H1 (cell line): ENCODE data around the gene C1GALT1. TPM values are rescaled to one million over a fixed set of nuclear protein-coding genes. Genes with fewer than 3 reads are reported as not detected.

ENCODE experiments used
- CTCF ChIA-PET: fragments of 300-600 bp; sonication (Branson Sonifier 250); formaldehyde crosslinking; loops from one replicate; lab custom pipeline; 2021; ENCODE audit not compliant: partially characterized antibody; lab: Charles Lee
- POLR2A ChIA-PET: fragments of 300-600 bp; sonication (Branson Sonifier 250); formaldehyde crosslinking; loops from one replicate; lab custom pipeline; 2021; ENCODE audit warnings: inconsistent platforms; ENCODE audit not compliant: partially characterized antibody; lab: Charles Lee
- DNase-seq, 2 experiments: peaks; one replicate each; pipeline versions ENCODE4 v3.0.0 to v3.0.0-alpha.2; 2010 to 2022; ENCODE audit warnings: low spot score in 2 of 2, low read depth in 1 of 2, mixed read lengths in 1 of 2
- FAIRE-seq: peaks from 2 replicates; lab custom pipeline; 2011; peaks lifted over from hg19 to GRCh38; lab: Jason Lieb, UNC
- H2AFZ ChIP-seq: 2 replicates; pipeline ENCODE4 v1.8.1; 2012; ENCODE audit warnings: low read length, inconsistent platforms
- H2AK5ac ChIP-seq: 2 replicates; pipeline ENCODE4 v1.6.1; 2013; ENCODE audit warnings: low read depth, low read length
- H2BK120ac ChIP-seq: replicated peaks from 2 replicates; pipeline ENCODE3; 2013; ENCODE audit warnings: low read depth, low read length, inconsistent platforms
- H2BK12ac ChIP-seq: 2 replicates; pipeline ENCODE4 v1.6.1; 2013; ENCODE audit warnings: low read depth, low read length
- H2BK15ac ChIP-seq: 2 replicates; pipeline ENCODE4 v1.6.1; 2013; ENCODE audit warnings: low read length
- H2BK20ac ChIP-seq: 2 replicates; pipeline ENCODE4 v1.6.1; 2013; ENCODE audit warnings: low read length
- H2BK5ac ChIP-seq: 2 replicates; pipeline ENCODE4 v1.6.1; 2013; ENCODE audit warnings: low read depth, low read length
- H3K14ac ChIP-seq: 2 replicates; pipeline ENCODE4 v1.6.1; 2013; ENCODE audit warnings: inconsistent platforms; ENCODE audit not compliant: insufficient read length
- H3K18ac ChIP-seq: 2 replicates; pipeline ENCODE4 v1.6.1; 2013; ENCODE audit warnings: low read length; ENCODE audit errors: extremely low read depth
- H3K23ac ChIP-seq: 2 replicates; pipeline ENCODE4 v1.6.1; 2013; ENCODE audit warnings: inconsistent platforms; ENCODE audit not compliant: insufficient read length
- H3K23me2 ChIP-seq: 2 replicates; pipeline ENCODE4 v1.6.1; 2013; ENCODE audit warnings: low read depth, low read length
- H3K27ac ChIP-seq: 2 replicates; pipeline ENCODE4 v1.6.1; 2011; ENCODE audit warnings: low read depth, low read length, inconsistent platforms
- H3K27me3 ChIP-seq, 4 experiments: replicated peaks in 1 of 4; 1 replicate in 1 of 4; 2 replicates in 3 of 4; pipeline versions ENCODE4 v1.6.1 to v1.8.1; 2011 to 2013; ENCODE audit warnings: low read length in 3 of 4, mild to moderate bottlenecking in 3 of 4, inconsistent platforms in 2 of 4, mixed read lengths in 2 of 4, moderate library complexity in 1 of 4; ENCODE audit not compliant: control insufficient read depth in 3 of 4, insufficient read depth in 3 of 4; ENCODE audit errors: extremely low read depth in 1 of 4
- H3K36me3 ChIP-seq, 4 experiments: 2 replicates each; pipeline versions ENCODE4 v1.6.1 to v1.8.1; 2011 to 2013; ENCODE audit warnings: mild to moderate bottlenecking in 4 of 4, low read length in 3 of 4, moderate library complexity in 2 of 4, control low read depth in 1 of 4, inconsistent platforms in 1 of 4; ENCODE audit not compliant: insufficient read depth in 4 of 4, control insufficient read depth in 2 of 4
- H3K4ac ChIP-seq: replicated peaks from 2 replicates; pipeline ENCODE3; 2013; ENCODE audit warnings: low read length, low read depth, mixed read lengths, inconsistent platforms; ENCODE audit not compliant: insufficient read length
- H3K4me1 ChIP-seq, 4 experiments: replicated peaks in 1 of 4; 1 replicate in 1 of 4; 2 replicates in 3 of 4; pipeline versions ENCODE4 v1.6.1 to v1.8.1; 2011 to 2013; ENCODE audit warnings: low read length in 3 of 4, inconsistent platforms in 2 of 4, mixed read lengths in 1 of 4; ENCODE audit not compliant: insufficient read depth in 4 of 4, control insufficient read depth in 3 of 4
- H3K4me2 ChIP-seq, 2 experiments: 2 replicates each; pipeline versions ENCODE4 v1.6.1 to v1.8.1; 2011 to 2013; ENCODE audit warnings: low read depth in 2 of 2, low read length in 2 of 2, control low read depth in 1 of 2, inconsistent platforms in 1 of 2, mild to moderate bottlenecking in 1 of 2; ENCODE audit not compliant: insufficient read depth in 1 of 2
- H3K4me3 ChIP-seq, 4 experiments: fragments of 200-600, 300-600 bp in 1 of 4; sonication (generic), shearing (Covaris generic), sonication (Bioruptor Twin) in 1 of 4; 2 replicates each; pipeline versions ENCODE4 v1.5.1 to v1.8.1; 2011 to 2016; ENCODE audit warnings: low read length in 4 of 4, low read depth in 3 of 4, control low read depth in 2 of 4, inconsistent platforms in 2 of 4, mild to moderate bottlenecking in 2 of 4, mixed read lengths in 1 of 4, moderate library complexity in 1 of 4; ENCODE audit not compliant: insufficient read depth in 2 of 4; ENCODE audit errors: extremely low read depth in 1 of 4
- H3K56ac ChIP-seq: replicated peaks from 2 replicates; pipeline ENCODE3; 2013; ENCODE audit warnings: low read depth, mild to moderate bottlenecking, mixed read lengths, low read length, inconsistent platforms; ENCODE audit not compliant: insufficient read length
- H3K79me1 ChIP-seq: 2 replicates; pipeline ENCODE4 v1.6.1; 2013; ENCODE audit warnings: low read depth, low read length, control low read depth
- H3K79me2 ChIP-seq, 2 experiments: 2 replicates each; pipeline versions ENCODE4 v1.6.1 to v1.8.1; 2012 to 2013; ENCODE audit warnings: low read length in 2 of 2, mild to moderate bottlenecking in 2 of 2, inconsistent platforms in 1 of 2; ENCODE audit not compliant: insufficient read depth in 2 of 2, control insufficient read depth in 1 of 2
- H3K9ac ChIP-seq, 4 experiments: replicated peaks in 1 of 4; 1 replicate in 1 of 4; 2 replicates in 3 of 4; pipeline versions ENCODE4 v1.6.1 to v1.8.1; 2011 to 2013; ENCODE audit warnings: low read depth in 3 of 4, low read length in 3 of 4, control low read depth in 2 of 4, mild to moderate bottlenecking in 2 of 4, moderate library complexity in 2 of 4, inconsistent platforms in 1 of 4; ENCODE audit errors: extremely low read depth in 1 of 4
- H3K9me3 ChIP-seq, 2 experiments: 2 replicates each; pipeline versions ENCODE4 v1.6.1 to v1.8.1; 2012 to 2013; ENCODE audit warnings: mild to moderate bottlenecking in 2 of 2, moderate library complexity in 2 of 2, control low read depth in 1 of 2, inconsistent platforms in 1 of 2, low read depth in 1 of 2, low read length in 1 of 2, mixed read lengths in 1 of 2; ENCODE audit not compliant: insufficient read depth in 2 of 2
- H4K20me1 ChIP-seq, 2 experiments: replicated peaks in 1 of 2; 2 replicates each; pipeline versions ENCODE3 to v1.8.1; 2011 to 2013; ENCODE audit warnings: inconsistent platforms in 2 of 2, low read length in 2 of 2, mild to moderate bottlenecking in 1 of 2; ENCODE audit not compliant: insufficient read depth in 2 of 2, control insufficient read depth in 1 of 2
- H4K5ac ChIP-seq: 2 replicates; pipeline ENCODE4 v1.6.1; 2013; ENCODE audit warnings: low read length, low read depth, mixed read lengths, inconsistent platforms; ENCODE audit not compliant: insufficient read length
- H4K8ac ChIP-seq: 2 replicates; pipeline ENCODE4 v1.8.0; 2013; ENCODE audit warnings: mild to moderate bottlenecking, moderate library complexity, low read length, inconsistent platforms; ENCODE audit not compliant: insufficient read depth; ENCODE audit errors: extremely low read depth
- H4K91ac ChIP-seq: replicated peaks from 2 replicates; pipeline ENCODE3; 2013; ENCODE audit warnings: low read length, mixed read lengths, inconsistent platforms; ENCODE audit not compliant: insufficient read length
- SP2 ChIP-seq: IDR thresholded peaks from 2 replicates; pipeline ENCODE4 v1.6.1; 2012; ENCODE audit warnings: mild to moderate bottlenecking, low read length, inconsistent platforms
- WGBS, 2 experiments: shearing (Covaris generic) in 1 of 2; methylation state at CpG; one replicate each; pipeline versions ENCODE4 v1.1.6 to v1.1.7; 2013 to 2015; ENCODE audit warnings: low lambda C conversion rate in 2 of 2, mixed read lengths in 2 of 2, inconsistent platforms in 1 of 2, low coverage in 1 of 2, missing lambda C conversion rate in 1 of 2; ENCODE audit not compliant: insufficient replicate concordance in 2 of 2, insufficient coverage in 1 of 2, insufficient read length in 1 of 2; ENCODE audit errors: extremely low coverage in 1 of 2, missing lambda C conversion rate in 1 of 2; 5-methylcytosine and 5-hydroxymethylcytosine counted together
- polyA plus RNA-seq, 7 experiments: library from polyadenylated mRNA; depleted of rRNA in 3 of 7; stranded (reverse) in 5 of 7; unstranded in 2 of 7; fragments of >200 nt in 5 of 7; fragments of 200-250 nt in 2 of 7; gene quantifications; 1 replicate in 5 of 7; 2 replicates in 1 of 7; 4 replicates in 1 of 7; pipeline versions ENCODE4 v1.2.1 to v1.2.3, GENCODE V29; 2011 to 2013; ENCODE audit warnings: missing spikeins in 2 of 7, mixed read lengths in 2 of 7
- total RNA-seq: library from RNA; stranded (reverse); fragmentation: NEBNext Ultra II Directional; extraction: Animal tissue kit (Norgen Biotek cat#: 25700); gene quantifications from 2 replicates; pipeline ENCODE4 v1.2.1, GENCODE V29; 2021

The C1GALT1 gene
- total and polyA plus RNA-seq, 2 of the 8 experiments (the other 6 are each of a cell fraction or from before 2014, with no cell fraction given), result 18.7 to 94.2 TPM

- Histone ChIP-seq H3K18ac (no peak overlapping the region), H2AFZ (no peak overlapping the region), H4K8ac (no peak overlapping the region), H2BK15ac (no peak overlapping the region), H2AK5ac (no peak overlapping the region), H3K4me3 (0 out of 8 replicates have a peak overlapping the region, but pooled peaks of 1 of the 4 experiments have one; percentile 5), H4K91ac (no peak overlapping the region), H3K27ac (no peak overlapping the region), H3K4me2 (no peak overlapping the region; a peak in 1 of 4 replicates), H3K23ac (no peak overlapping the region), H2BK12ac (no peak overlapping the region), H4K5ac (no peak overlapping the region), H3K79me1 (peaks cover 5% of the 10 kb centered on the region), H3K79me2 (peaks cover 26 to 99% of the 10 kb centered on the region in 2 experiments; a peak in 3 of 4 replicates), H3K4me1 (peaks cover 13 to 41% (median 18%) of the 10 kb centered on the region in 4 experiments), H3K27me3 (no peaks in the 10 kb centered on the region), H2BK5ac (no peak overlapping the region), H3K56ac (no peak overlapping the region), H3K9ac (no peak overlapping the region), H3K36me3 (no peaks in the 10 kb centered on the region), H2BK20ac (no peak overlapping the region), H3K4ac (no peak overlapping the region), H3K9me3 (no peaks in the 10 kb centered on the region), H3K14ac (no peak overlapping the region), H2BK120ac (no peak overlapping the region), H4K20me1 (peaks cover 3% of the 10 kb centered on the region in 2 experiments), H3K23me2 (peaks cover 3% of the 10 kb centered on the region; the same call in 1 of the 2 replicates)
- DNase-seq (no peak), FAIRE-seq (no peak)
- WGBS, 2 experiments, result 88% methylated on average over 1 of the region's 1 CpG; no CpG with 5 or more reads in 1 of the 2 experiments
- ChIA-PET POLR2A (no interaction called here), CTCF (no interaction called here)
- TF ChIP-seq SP2, result no peak
Measured at GRCh38 chr7:7203813-7204575, 21.6 kb downstream of the C1GALT1 start.
